Kidney (tissue), 14 donors: Measurements from ENCODE around the gene TMEM209. TPM values are rescaled to one million over a fixed set of nuclear protein-coding genes. Genes with fewer than 3 reads are reported as not detected.

Experiments
- DNase-seq, 5 donors: peaks; one replicate each; pipeline ENCODE4 v3.0.0-alpha.2; 2013 to 2020
- FAIRE-seq: peaks from 2 replicates; lab custom pipeline; 2012; peaks lifted over from hg19 to GRCh38; lab: Jason Lieb, UNC
- H3K27ac ChIP-seq, 2 donors: one replicate each; pipeline ENCODE4 v1.7.0; 2013; ENCODE audit warnings: low read depth in 2 of 2, low read length in 2 of 2, inconsistent platforms in 1 of 2
- H3K27me3 ChIP-seq: one replicate; pipeline ENCODE4 v1.7.1; 2013; ENCODE audit warnings: low read length, inconsistent platforms; ENCODE audit not compliant: control insufficient read depth, insufficient read depth
- H3K36me3 ChIP-seq, 3 donors: one replicate each; pipeline versions ENCODE4 v1.7.0 to v1.7.1; 2013; ENCODE audit warnings: low read length in 3 of 3, control low read depth in 1 of 3, inconsistent platforms in 1 of 3; ENCODE audit not compliant: insufficient read depth in 3 of 3, control insufficient read depth in 2 of 3
- H3K4me1 ChIP-seq, 3 donors: one replicate each; pipeline versions ENCODE4 v1.7.0 to v1.7.1; 2013; ENCODE audit warnings: low read length in 3 of 3, inconsistent platforms in 1 of 3, low read depth in 1 of 3; ENCODE audit not compliant: control insufficient read depth in 2 of 3, insufficient read depth in 2 of 3
- H3K4me3 ChIP-seq, 3 donors: one replicate each; pipeline versions ENCODE4 v1.7.0 to v1.8.1; 2013; ENCODE audit warnings: low read length in 3 of 3, control low read depth in 1 of 3, inconsistent platforms in 1 of 3
- H3K9ac ChIP-seq, 3 donors: one replicate each; pipeline versions ENCODE4 v1.7.0 to v1.7.1; 2013; ENCODE audit warnings: low read length in 3 of 3, control low read depth in 1 of 3, inconsistent platforms in 1 of 3
- H3K9me3 ChIP-seq, 3 donors: one replicate each; pipeline versions ENCODE4 v1.7.0 to v1.7.1; 2013; ENCODE audit warnings: low read length in 3 of 3, control low read depth in 1 of 3, inconsistent platforms in 1 of 3; ENCODE audit not compliant: control insufficient read depth in 2 of 3, insufficient read depth in 1 of 3
- intact Hi-C: fragments of 100-400 bp; cut with DNase I; formaldehyde crosslinking; loops from one replicate; pipeline ENCODE4 v1.11.1; 2022
- polyA plus RNA-seq: library from polyadenylated mRNA; stranded (reverse); fragments of 350-450 nt; fragmentation: Illumina TruSeq; extraction: RNeasy Lipid Tissue Mini Kit (QIAGEN cat#74804); gene quantifications from one replicate; pipeline ENCODE4 v1.2.3, GENCODE V29; 2014; ENCODE audit warnings: low read depth, low replicate concordance; ENCODE audit not compliant: insufficient read depth
- total RNA-seq: library from RNA; stranded (reverse); fragmentation: NEBNext Ultra II Directional; extraction: Animal tissue kit (Norgen Biotek cat#: 25700); gene quantifications from one replicate; pipeline ENCODE4 v1.2.1, GENCODE V29; 2021
- TF ChIP-seq, protein P1 (sequence below): IDR thresholded peaks from 3 replicates; pipeline ENCODE4 v1.5.1; 2012; ENCODE audit warnings: mild to moderate bottlenecking, moderate library complexity, borderline replicate concordance; ENCODE audit not compliant: insufficient read depth; ENCODE audit errors: extremely low read depth
- donor health status: control.
- donor health status: control.
- donor health status: control.
- donor health status: control.
- donor health status: control.
- donor health status: DM: yes; HTN: yes; CAD: no.
- donor health status: Normal renal cell carcinoma (clear cell type).

Gene TMEM209
- total and polyA plus RNA-seq, 2 donors from 2014 or later, result 4.3 to 29.0 TPM

DNA sequence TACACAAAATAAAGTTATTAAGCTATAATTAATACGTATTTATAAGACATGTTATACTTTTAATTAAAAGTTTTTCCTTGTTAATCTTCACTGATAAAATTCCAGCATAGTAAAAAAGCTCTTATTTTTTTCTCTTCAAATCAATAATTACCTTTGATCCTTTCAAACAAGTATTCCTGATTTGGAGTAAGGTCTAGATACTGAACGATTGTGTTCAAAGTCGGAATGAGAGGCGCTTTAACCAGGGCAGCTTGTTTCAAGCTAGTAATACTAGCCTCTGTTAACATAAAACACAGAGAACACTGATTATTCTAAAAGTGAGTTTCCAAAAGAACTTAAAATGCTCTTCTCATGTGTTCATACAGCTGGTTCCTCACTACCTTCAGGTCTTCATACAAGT, 27.0 kb downstream of the TMEM209 start:
- H3K4me1 ChIP-seq, result no peaks in the 10 kb centered on the region
- H3K9ac ChIP-seq, result no peak overlapping the region
- DNase-seq (no peak), FAIRE-seq (no peak)
- intact Hi-C loops, result no loop called here
- no peaks in the 10 kb centered on the region for H3K9me3 ChIP-seq
- H3K36me3 ChIP-seq, result peaks cover 0 to 31% (median 6%) of the 10 kb centered on the region in 3 donors
- no peak overlapping the region for H3K4me3 ChIP-seq
- no peak overlapping the region for H3K27ac ChIP-seq
- no peaks in the 10 kb centered on the region for H3K27me3 ChIP-seq
- TF ChIP-seq, protein P1, sequence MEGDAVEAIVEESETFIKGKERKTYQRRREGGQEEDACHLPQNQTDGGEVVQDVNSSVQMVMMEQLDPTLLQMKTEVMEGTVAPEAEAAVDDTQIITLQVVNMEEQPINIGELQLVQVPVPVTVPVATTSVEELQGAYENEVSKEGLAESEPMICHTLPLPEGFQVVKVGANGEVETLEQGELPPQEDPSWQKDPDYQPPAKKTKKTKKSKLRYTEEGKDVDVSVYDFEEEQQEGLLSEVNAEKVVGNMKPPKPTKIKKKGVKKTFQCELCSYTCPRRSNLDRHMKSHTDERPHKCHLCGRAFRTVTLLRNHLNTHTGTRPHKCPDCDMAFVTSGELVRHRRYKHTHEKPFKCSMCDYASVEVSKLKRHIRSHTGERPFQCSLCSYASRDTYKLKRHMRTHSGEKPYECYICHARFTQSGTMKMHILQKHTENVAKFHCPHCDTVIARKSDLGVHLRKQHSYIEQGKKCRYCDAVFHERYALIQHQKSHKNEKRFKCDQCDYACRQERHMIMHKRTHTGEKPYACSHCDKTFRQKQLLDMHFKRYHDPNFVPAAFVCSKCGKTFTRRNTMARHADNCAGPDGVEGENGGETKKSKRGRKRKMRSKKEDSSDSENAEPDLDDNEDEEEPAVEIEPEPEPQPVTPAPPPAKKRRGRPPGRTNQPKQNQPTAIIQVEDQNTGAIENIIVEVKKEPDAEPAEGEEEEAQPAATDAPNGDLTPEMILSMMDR, result no peak

DNA sequence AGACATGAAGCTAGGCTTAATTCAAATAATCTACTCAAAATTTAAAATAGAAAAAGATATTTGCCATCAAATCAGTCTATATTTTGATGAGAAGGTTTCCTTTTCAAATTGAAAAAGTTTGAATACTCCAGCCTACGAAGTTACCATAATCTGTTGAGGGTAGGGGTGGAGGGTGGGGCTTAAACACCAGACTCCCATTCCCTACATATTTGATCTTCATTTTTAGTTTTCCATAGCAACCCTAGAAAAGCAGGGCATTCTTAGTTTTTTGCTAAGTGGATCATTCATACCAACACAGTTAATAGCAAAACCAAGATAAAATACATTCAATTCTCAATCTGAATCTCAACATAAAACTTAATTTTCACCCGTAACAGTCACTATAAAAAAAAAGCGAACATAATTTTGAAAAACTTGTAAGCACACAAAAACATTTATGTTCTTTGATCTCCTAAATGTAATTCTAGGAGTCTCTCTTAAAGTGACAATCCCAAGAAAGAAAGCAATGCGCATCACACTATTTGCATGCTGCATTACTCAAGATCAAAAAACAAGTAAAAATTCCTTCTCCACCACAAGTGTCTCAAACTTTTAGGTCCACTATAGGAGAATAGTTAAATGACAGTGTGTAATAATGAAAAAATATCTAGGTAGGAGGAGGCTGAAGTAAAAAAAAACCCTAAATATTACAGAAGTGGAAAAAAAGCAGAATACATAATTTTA, 30.8 kb downstream of the TMEM209 start:
- Histone ChIP-seq H3K27me3 (no peaks in the 10 kb centered on the region), H3K36me3 (peaks cover 9 to 25% (median 9%) of the 10 kb centered on the region in 3 donors)

DNA sequence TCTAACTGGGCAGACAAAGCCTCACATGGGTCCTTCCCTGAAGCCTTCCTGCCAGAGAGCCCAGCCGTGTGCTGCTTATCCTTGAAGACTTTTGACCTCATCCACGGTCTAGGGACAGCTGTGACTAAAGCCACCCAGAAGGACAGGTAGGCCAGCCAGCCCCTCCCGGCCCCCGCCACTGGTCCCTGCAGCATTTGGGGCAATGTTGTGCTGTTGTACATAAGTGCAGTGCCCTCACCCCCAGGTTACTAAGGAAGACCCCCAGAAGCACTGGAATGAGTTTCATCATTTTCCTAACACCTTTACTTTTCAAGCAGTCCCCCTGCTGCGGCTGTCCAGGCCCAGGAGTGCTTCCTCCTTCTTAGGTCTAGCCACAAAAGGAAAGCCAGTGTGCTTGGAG, 43.0 kb downstream of the TMEM209 start:
- Histone ChIP-seq H3K4me3 (no peak overlapping the region), H3K27ac (no peak overlapping the region), H3K9ac (no peak overlapping the region), H3K4me1 (no peaks in the 10 kb centered on the region), H3K9me3 (no peaks in the 10 kb centered on the region), H3K36me3 (peaks cover 4 to 22% (median 22%) of the 10 kb centered on the region in 3 donors), H3K27me3 (no peaks in the 10 kb centered on the region)
- intact Hi-C loops, result no loop called here
- FAIRE-seq, result no peak
- DNase-seq, result no peak
- TF ChIP-seq, protein P1, result no peak

More for the DNA sequence above, 30.8 kb downstream of the TMEM209 start:
- Histone ChIP-seq H3K9me3 (no peaks in the 10 kb centered on the region), H3K4me1 (no peaks in the 10 kb centered on the region), H3K9ac (no peak overlapping the region), H3K27ac (no peak overlapping the region), H3K4me3 (no peak overlapping the region)
- intact Hi-C loops, result no loop called here
- DNase-seq, result no peak
- TF ChIP-seq, protein P1, result no peak
- no peak for FAIRE-seq

DNA sequence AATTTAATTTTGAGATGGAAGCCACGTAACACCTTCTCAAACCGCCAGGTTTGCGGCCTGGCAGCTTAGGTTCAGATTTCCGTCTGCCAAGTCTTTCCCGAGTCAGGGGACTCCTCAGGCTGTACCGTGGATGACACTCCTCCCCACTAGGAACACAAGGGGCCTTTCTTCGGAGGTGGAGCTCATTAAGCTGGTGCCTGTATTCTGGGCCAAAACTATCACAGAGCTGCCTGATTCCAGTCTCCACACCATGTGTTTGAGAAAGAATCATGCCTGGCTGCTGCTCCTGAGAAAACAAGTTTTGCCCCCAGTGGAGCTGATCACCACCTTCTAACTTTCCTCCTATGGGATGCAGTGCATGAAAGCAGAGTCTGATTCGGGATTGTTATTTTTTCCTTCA, 44.8 kb downstream of the TMEM209 start:
- Histone ChIP-seq H3K36me3 (peaks cover 4 to 22% (median 22%) of the 10 kb centered on the region in 3 donors), H3K27ac (no peak overlapping the region), H3K9ac (no peak overlapping the region), H3K4me3 (no peak overlapping the region), H3K27me3 (no peaks in the 10 kb centered on the region), H3K4me1 (no peaks in the 10 kb centered on the region), H3K9me3 (no peaks in the 10 kb centered on the region)
- intact Hi-C loops, result no loop called here
- DNase-seq (no peak), FAIRE-seq (no peak)
- TF ChIP-seq, protein P1, result no peak
